ENCODE measurements around the gene TRMT1. TPM values are rescaled to one million over a fixed set of nuclear protein-coding genes. Genes with fewer than 3 reads are reported as not detected.

Gene TRMT1
- total RNA-seq, 1 experiment from 2014 or later: 35.9 TPM

DNA sequence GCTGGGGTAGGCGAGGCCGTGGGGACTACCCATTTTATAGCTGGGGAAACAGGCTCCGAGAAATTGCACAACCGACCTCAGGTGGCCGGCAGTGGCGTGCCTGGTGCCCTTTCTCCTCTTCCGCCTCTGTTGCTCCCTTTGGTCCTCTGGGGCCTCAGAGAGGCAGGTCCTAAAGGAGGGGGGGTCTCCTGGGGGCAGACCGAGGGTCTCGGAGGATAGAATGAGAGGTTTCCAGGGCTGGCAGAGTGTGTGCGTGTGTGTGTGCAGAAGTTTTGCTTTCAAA lies 22.3 kb upstream of the TRMT1 start:
- Histone ChIP-seq H3K9me3 (ENCODE audit: low read length) (no peaks in the 10 kb centered on the region), H4K20me1 (ENCODE audit: insufficient read depth, low read depth, low read length) (peaks cover 5% of the 10 kb centered on the region; the same call in 1 of the 2 replicates), H3K9ac (ENCODE audit: low read length) (no peak overlapping the region), H3K36me3 (ENCODE audit: insufficient read depth, low read length) (no peaks in the 10 kb centered on the region), H3K4me2 (ENCODE audit: low read depth, low read length, poor library complexity, severe bottlenecking) (no peak overlapping the region), H2AFZ (ENCODE audit: low read length) (no peak overlapping the region), H3K27ac (ENCODE audit: low read length) (no peak overlapping the region), H3K27me3 (ENCODE audit: low read length) (no peaks in the 10 kb centered on the region), H3K4me1 (ENCODE audit: low read length) (no peaks in the 10 kb centered on the region), H3K79me2 (ENCODE audit: low read length) (peaks cover 12% of the 10 kb centered on the region), H3K9me2 (replicated peaks; ENCODE audit: insufficient read depth, low read length) (no peaks in the 10 kb centered on the region), H3K4me3 (ENCODE audit: low read length) (no peak overlapping the region)
- DNase-seq: no peak

DNA sequence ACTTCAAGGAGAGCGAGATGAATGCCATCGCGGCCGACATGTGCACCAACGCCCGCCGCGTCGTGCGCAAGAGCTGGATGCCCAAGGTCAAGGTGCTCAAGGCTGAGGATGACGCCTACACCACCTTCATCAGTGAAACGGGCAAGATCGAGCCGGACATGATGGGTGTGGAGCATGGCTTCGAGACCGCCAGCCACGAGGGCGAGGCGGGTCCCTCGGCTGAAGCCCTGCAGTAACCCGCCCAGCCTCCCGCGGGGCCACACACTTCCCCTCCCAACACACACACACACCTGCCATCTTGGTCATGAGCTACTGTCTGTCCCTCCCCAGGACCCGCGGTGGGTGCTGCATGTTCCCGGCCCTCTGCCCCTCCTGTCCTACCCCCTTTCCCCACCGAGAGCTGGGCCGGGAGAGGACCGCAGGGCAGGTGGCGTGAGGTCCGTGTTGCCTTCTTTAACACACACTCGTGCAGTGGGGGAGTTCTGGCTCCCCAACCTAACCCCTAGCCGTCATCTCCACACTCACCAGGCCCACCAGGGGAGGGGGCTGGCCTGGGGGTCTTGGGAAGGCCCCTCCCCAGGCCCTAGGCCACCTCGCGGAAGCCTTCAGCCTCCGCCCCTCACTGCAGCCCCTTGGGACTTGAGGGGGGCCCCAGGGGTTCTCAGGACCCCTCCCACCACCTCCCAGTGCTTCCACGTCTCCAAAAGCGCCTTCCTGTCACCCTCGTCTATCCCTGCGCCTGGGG lies 21.8 kb upstream of the TRMT1 start:
- H3K27me3 ChIP-seq (ENCODE audit: low read length): no peaks in the 10 kb centered on the region
- no peak overlapping the region for H3K4me3 ChIP-seq (ENCODE audit: low read length)
- H3K27ac ChIP-seq (ENCODE audit: low read length): no peak overlapping the region
- H3K4me2 ChIP-seq (ENCODE audit: low read depth, low read length, poor library complexity, severe bottlenecking): no peak overlapping the region
- H3K9ac ChIP-seq (ENCODE audit: low read length): no peak overlapping the region
- no peak overlapping the region for H2AFZ ChIP-seq (ENCODE audit: low read length)
- peaks cover 5% of the 10 kb centered on the region; the same call in 1 of the 2 replicates for H4K20me1 ChIP-seq (ENCODE audit: insufficient read depth, low read depth, low read length)
- H3K9me2 ChIP-seq (replicated peaks; ENCODE audit: insufficient read depth, low read length): no peaks in the 10 kb centered on the region
- H3K4me1 ChIP-seq (ENCODE audit: low read length): no peaks in the 10 kb centered on the region
- no peaks in the 10 kb centered on the region for H3K9me3 ChIP-seq (ENCODE audit: low read length)
- DNase-seq: no peak
- peaks cover 17% of the 10 kb centered on the region for H3K79me2 ChIP-seq (ENCODE audit: low read length)
- H3K36me3 ChIP-seq (ENCODE audit: insufficient read depth, low read length): peaks cover 4% of the 10 kb centered on the region; the same call in 1 of the 2 replicates

DNA sequence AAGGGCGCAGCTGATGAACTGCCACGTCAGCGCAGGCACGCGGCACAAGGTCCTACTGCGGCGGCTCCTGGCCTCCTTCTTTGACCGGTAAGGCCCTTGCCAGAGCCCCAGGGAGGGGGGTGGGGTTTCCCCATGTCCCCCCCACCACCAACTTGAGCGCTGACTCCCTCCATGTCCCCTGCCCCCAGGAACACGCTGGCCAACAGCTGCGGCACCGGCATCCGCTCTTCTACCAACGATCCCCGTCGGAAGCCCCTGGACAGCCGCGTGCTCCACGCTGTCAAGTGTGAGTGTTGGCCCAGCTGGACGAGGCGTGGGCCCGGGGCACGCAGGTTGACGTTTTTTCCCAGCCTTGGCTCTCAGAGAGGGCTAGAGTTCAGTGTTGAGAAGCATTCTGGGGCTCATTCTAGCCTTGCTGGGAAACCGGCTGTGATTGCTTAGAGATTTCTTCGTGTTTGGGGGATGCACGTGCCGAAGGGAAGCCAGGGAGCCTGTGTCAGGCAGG lies 20.8 kb upstream of the TRMT1 start:
- peaks cover 5% of the 10 kb centered on the region; the same call in 1 of the 2 replicates for H3K36me3 ChIP-seq (ENCODE audit: insufficient read depth, low read length)
- H3K27me3 ChIP-seq (ENCODE audit: low read length): no peaks in the 10 kb centered on the region
- H3K9ac ChIP-seq (ENCODE audit: low read length): no peak overlapping the region
- H3K79me2 ChIP-seq (ENCODE audit: low read length): peaks cover 26% of the 10 kb centered on the region
- H3K27ac ChIP-seq (ENCODE audit: low read length): no peak overlapping the region
- peaks cover 10% of the 10 kb centered on the region; the same call in 1 of the 2 replicates for H4K20me1 ChIP-seq (ENCODE audit: insufficient read depth, low read depth, low read length)
- no peak overlapping the region for H3K4me2 ChIP-seq (ENCODE audit: low read depth, low read length, poor library complexity, severe bottlenecking)
- H3K9me3 ChIP-seq (ENCODE audit: low read length): no peaks in the 10 kb centered on the region
- H2AFZ ChIP-seq (ENCODE audit: low read length): no peak overlapping the region
- H3K9me2 ChIP-seq (replicated peaks; ENCODE audit: insufficient read depth, low read length): no peaks in the 10 kb centered on the region
- no peaks in the 10 kb centered on the region for H3K4me1 ChIP-seq (ENCODE audit: low read length)
- H3K4me3 ChIP-seq (ENCODE audit: low read length): no peak overlapping the region
- DNase-seq: no peak

DNA sequence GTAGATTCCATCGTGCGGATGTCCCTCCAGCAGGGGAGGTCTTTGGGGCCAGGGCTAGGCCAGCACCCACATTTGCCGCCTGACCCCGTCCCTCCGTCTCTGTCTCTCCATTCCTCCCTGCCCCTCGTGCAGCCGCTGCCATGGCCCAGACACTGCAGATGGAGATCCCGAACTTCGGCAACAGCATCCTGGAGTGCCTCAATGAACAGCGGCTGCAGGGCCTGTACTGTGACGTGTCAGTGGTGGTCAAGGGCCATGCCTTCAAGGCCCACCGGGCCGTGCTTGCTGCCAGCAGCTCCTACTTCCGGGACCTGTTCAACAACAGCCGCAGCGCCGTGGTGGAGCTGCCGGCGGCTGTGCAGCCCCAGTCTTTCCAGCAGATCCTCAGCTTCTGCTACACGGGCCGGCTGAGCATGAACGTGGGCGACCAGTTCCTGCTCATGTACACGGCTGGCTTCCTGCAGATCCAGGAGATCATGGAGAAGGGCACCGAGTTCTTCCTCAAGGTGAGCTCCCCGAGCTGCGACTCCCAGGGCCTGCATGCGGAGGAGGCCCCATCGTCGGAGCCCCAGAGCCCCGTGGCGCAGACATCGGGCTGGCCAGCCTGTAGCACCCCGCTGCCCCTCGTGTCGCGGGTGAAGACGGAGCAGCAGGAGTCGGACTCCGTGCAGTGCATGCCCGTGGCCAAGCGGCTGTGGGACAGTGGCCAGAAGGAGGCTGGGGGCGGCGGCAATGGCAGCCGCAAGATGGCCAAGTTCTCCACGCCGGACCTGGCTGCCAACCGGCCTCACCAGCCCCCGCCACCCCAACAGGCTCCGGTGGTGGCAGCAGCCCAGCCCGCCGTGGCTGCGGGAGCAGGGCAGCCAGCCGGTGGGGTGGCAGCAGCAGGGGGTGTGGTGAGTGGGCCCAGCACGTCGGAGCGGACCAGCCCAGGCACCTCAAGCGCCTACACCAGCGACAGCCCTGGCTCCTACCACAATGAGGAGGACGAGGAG lies 18.8 kb upstream of the TRMT1 start:
- Histone ChIP-seq H3K4me3 (ENCODE audit: low read length) (no peak overlapping the region), H3K4me2 (ENCODE audit: low read depth, low read length, poor library complexity, severe bottlenecking) (no peak overlapping the region), H3K9ac (ENCODE audit: low read length) (no peak overlapping the region), H3K79me2 (ENCODE audit: low read length) (peaks cover 40% of the 10 kb centered on the region), H2AFZ (ENCODE audit: low read length) (no peak overlapping the region), H3K4me1 (ENCODE audit: low read length) (no peaks in the 10 kb centered on the region), H3K27ac (ENCODE audit: low read length) (no peak overlapping the region), H3K36me3 (ENCODE audit: insufficient read depth, low read length) (peaks cover 5% of the 10 kb centered on the region; the same call in 1 of the 2 replicates), H3K27me3 (ENCODE audit: low read length) (no peaks in the 10 kb centered on the region), H3K9me2 (replicated peaks; ENCODE audit: insufficient read depth, low read length) (no peaks in the 10 kb centered on the region), H4K20me1 (ENCODE audit: insufficient read depth, low read depth, low read length) (peaks cover 17% of the 10 kb centered on the region; the same call in 1 of the 2 replicates), H3K9me3 (ENCODE audit: low read length) (no peaks in the 10 kb centered on the region)
- no peak for DNase-seq

DNA sequence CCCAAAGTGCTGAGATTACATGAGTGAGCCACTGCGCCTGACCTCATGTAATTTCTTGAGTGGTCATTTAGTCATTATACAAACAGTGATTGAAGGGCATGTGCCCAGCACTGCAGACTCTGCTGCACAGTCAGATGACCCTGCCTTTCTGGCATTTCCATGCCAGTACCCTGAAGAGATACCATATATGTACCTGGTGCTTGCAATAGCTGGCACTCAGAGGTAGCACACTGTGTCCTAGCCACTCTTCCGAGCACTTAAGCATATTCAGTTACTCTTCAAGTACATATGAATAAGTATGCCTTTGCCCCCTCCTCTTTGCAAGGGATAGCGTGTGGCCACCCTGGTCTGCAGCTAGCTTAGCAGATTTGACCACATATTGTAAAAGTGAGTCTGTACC lies 18.1 kb upstream of the TRMT1 start:
- Histone ChIP-seq H3K36me3 (ENCODE audit: insufficient read depth, low read length) (peaks cover 5% of the 10 kb centered on the region; the same call in 1 of the 2 replicates), H3K9me2 (replicated peaks; ENCODE audit: insufficient read depth, low read length) (no peaks in the 10 kb centered on the region), H2AFZ (ENCODE audit: low read length) (no peak overlapping the region), H4K20me1 (ENCODE audit: insufficient read depth, low read depth, low read length) (peaks cover 21% of the 10 kb centered on the region; the same call in 1 of the 2 replicates), H3K4me1 (ENCODE audit: low read length) (no peaks in the 10 kb centered on the region), H3K4me2 (ENCODE audit: low read depth, low read length, poor library complexity, severe bottlenecking) (no peak overlapping the region), H3K9me3 (ENCODE audit: low read length) (no peaks in the 10 kb centered on the region), H3K9ac (ENCODE audit: low read length) (no peak overlapping the region), H3K79me2 (ENCODE audit: low read length) (peaks cover 47% of the 10 kb centered on the region), H3K27ac (ENCODE audit: low read length) (no peak overlapping the region), H3K27me3 (ENCODE audit: low read length) (no peaks in the 10 kb centered on the region), H3K4me3 (ENCODE audit: low read length) (no peak overlapping the region)
- DNase-seq: no peak

DNA sequence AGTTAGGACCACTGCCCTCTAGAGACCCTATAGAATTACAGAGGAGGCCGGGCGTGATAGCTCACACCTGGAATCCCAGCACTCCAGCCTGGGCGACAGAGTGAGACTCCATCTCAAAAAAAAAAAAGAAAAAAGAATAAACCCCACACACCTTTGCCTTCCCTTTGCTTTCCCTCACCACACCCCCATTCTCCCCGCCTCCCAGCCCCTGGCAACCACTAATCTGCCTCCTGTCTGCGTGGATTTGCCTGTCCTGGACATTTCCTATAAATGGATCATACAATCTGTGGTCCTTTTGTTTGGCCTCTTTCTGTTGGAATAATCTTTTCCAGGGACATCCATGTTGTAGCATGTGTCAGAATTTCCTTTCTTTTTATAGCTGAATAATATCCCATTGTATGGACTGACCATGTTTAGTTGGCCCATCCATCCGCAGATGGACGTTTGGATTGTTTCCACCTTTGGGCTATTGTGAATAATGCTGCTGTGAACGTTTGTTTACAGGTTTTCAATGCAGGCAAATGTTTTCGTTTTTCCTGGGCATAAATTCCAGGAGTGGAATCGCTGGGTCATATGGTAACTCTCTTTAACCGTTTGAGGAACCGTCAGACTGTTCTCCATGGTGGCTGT lies 16.8 kb upstream of the TRMT1 start:
- Histone ChIP-seq H3K4me1 (ENCODE audit: low read length) (no peaks in the 10 kb centered on the region), H3K4me2 (ENCODE audit: low read depth, low read length, poor library complexity, severe bottlenecking) (no peak overlapping the region), H2AFZ (ENCODE audit: low read length) (no peak overlapping the region), H3K9me2 (replicated peaks; ENCODE audit: insufficient read depth, low read length) (no peaks in the 10 kb centered on the region), H3K4me3 (ENCODE audit: low read length) (no peak overlapping the region), H3K27ac (ENCODE audit: low read length) (no peak overlapping the region), H3K79me2 (ENCODE audit: low read length) (peaks cover 59% of the 10 kb centered on the region), H3K9ac (ENCODE audit: low read length) (no peak overlapping the region), H4K20me1 (ENCODE audit: insufficient read depth, low read depth, low read length) (peaks cover 34% of the 10 kb centered on the region; the same call in 1 of the 2 replicates), H3K27me3 (ENCODE audit: low read length) (no peaks in the 10 kb centered on the region), H3K9me3 (ENCODE audit: low read length) (no peaks in the 10 kb centered on the region), H3K36me3 (ENCODE audit: insufficient read depth, low read length) (peaks cover 5% of the 10 kb centered on the region; the same call in 1 of the 2 replicates)
- no peak for DNase-seq

DNA sequence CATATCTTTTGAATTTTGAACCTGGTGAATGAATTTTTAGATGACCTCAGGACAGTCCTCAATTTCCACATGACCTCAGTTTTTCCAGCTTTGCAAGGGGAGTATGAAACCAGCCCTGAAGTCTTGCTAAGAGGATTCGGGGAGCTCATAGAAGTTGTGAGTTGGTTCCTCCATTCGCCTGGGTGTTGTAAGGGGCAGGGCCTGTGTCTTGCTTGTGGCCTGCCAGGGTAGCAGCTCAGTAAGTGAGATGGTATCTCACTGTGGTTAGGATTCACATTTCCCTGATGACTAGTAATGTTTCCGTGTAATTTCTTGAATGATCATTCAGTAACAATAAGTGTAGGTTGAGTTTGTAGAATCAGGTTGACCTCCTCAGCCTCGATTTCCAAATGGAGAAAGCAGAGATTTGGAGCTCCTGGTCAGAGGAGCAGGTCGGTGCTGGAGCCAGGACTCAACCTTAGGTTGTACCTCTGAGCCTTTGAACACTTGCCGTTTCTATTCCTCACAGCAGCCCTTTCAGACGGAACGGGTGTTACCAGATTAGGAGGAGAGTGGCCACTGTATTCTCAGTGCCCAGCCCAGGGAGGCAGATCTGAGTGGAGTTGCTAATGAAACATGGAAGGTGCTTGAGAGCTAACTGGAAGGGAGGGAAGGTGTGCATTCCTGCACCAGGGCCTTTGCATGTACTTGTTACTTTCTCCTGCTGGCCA lies 16.1 kb upstream of the TRMT1 start:
- no peaks in the 10 kb centered on the region for H3K27me3 ChIP-seq (ENCODE audit: low read length)
- DNase-seq: no peak
- H3K36me3 ChIP-seq (ENCODE audit: insufficient read depth, low read length): peaks cover 5% of the 10 kb centered on the region; the same call in 1 of the 2 replicates
- no peaks in the 10 kb centered on the region for H3K9me2 ChIP-seq (replicated peaks; ENCODE audit: insufficient read depth, low read length)
- no peak overlapping the region for H3K4me3 ChIP-seq (ENCODE audit: low read length)
- no peaks in the 10 kb centered on the region for H3K9me3 ChIP-seq (ENCODE audit: low read length)
- no peak overlapping the region for H3K27ac ChIP-seq (ENCODE audit: low read length)
- H3K4me1 ChIP-seq (ENCODE audit: low read length): no peaks in the 10 kb centered on the region
- peaks cover 67% of the 10 kb centered on the region for H3K79me2 ChIP-seq (ENCODE audit: low read length)
- peaks cover 40% of the 10 kb centered on the region for H4K20me1 ChIP-seq (ENCODE audit: insufficient read depth, low read depth, low read length)
- H3K9ac ChIP-seq (ENCODE audit: low read length): no peak overlapping the region
- H3K4me2 ChIP-seq (ENCODE audit: low read depth, low read length, poor library complexity, severe bottlenecking): no peak overlapping the region
- no peak overlapping the region for H2AFZ ChIP-seq (ENCODE audit: low read length)

Data from Karpas-422 (cell line).